Retinal pigment epithelial cell (primary cell): Measurements from ENCODE around the gene C2CD2L.

Experiments
- DNase-seq: peaks from one replicate; pipeline ENCODE4 v3.0.0-alpha.2; 2010; ENCODE audit warnings: low read depth
- H3K4me3 ChIP-seq: 2 replicates; pipeline ENCODE4 v1.5.1; 2011; ENCODE audit warnings: mild to moderate bottlenecking, low read length, control low read depth, moderate library complexity
- TF ChIP-seq, protein P1 (sequence below): conservative IDR thresholded peaks from 2 replicates; pipeline ENCODE4 v1.5.1; 2011; ENCODE audit warnings: low read depth, low read length, control low read depth, inconsistent platforms

The C2CD2L gene

DNA sequence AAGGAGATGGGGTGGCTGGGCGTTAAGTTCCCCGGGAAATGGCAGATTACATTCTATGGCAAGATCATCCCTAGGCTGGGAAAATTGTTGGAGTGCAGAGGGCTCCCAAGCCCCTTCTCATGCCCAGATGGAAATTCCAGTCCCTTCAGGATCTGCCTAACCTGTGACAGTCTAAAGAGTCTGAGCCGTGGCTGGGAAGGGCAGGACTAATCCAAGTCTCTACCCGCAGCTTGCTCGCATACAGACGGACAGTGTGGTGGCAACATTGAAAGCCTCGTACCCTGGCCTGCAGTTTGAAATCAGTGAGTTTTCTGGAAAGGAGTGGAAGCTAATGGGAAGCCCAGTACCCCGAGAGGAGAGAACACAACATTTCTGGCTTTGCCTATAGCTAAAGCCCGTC lies 18.7 kb upstream of the C2CD2L start:
- DNase-seq = no peak
- H3K4me3 ChIP-seq = no peak overlapping the region
- TF ChIP-seq, protein P1, sequence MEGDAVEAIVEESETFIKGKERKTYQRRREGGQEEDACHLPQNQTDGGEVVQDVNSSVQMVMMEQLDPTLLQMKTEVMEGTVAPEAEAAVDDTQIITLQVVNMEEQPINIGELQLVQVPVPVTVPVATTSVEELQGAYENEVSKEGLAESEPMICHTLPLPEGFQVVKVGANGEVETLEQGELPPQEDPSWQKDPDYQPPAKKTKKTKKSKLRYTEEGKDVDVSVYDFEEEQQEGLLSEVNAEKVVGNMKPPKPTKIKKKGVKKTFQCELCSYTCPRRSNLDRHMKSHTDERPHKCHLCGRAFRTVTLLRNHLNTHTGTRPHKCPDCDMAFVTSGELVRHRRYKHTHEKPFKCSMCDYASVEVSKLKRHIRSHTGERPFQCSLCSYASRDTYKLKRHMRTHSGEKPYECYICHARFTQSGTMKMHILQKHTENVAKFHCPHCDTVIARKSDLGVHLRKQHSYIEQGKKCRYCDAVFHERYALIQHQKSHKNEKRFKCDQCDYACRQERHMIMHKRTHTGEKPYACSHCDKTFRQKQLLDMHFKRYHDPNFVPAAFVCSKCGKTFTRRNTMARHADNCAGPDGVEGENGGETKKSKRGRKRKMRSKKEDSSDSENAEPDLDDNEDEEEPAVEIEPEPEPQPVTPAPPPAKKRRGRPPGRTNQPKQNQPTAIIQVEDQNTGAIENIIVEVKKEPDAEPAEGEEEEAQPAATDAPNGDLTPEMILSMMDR = no peak

DNA sequence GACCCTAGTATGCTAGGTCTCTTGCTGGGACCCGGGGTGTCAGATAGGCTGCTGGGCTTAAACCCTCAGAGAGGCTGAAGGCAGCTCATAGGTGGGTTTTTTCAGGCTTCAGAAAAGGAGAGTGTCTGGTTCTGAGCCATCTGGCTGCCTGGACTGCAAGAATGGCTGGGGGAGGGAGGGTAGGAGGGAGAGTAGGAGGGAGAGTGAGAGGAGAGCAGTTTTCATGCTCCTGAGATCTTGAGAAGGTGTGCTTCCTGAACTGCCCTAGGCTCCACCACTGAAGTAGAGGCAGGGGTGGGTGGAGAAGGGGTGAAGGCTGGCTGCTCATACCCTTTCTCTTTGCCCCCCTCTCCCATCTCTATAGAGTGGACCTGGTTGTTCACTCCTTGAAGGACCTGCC lies 17.8 kb upstream of the C2CD2L start:
- H3K4me3 ChIP-seq = no peak overlapping the region
- TF ChIP-seq, protein P1 = no peak
- no peak for DNase-seq

DNA sequence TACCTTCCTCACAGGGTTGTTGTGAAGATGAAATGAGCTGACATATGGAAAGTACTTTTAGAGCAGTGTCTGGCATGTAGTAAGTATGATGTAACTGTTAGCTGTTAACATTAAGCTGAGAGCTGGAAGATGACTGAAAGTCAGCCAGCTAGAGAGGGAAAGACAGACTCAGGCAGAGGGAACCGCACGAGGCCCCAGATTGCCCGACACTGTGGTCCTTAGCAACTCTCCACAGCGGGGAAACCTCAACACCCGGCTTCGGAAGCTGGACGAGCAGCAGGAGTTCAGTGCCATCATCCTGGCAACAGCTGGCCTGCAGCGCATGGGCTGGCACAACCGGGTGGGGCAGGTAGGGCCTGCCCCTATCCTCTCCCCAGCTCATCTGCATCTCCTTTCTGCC lies 16.0 kb upstream of the C2CD2L start:
- H3K4me3 ChIP-seq = no peak overlapping the region
- TF ChIP-seq, protein P1 = no peak
- DNase-seq = no peak

DNA sequence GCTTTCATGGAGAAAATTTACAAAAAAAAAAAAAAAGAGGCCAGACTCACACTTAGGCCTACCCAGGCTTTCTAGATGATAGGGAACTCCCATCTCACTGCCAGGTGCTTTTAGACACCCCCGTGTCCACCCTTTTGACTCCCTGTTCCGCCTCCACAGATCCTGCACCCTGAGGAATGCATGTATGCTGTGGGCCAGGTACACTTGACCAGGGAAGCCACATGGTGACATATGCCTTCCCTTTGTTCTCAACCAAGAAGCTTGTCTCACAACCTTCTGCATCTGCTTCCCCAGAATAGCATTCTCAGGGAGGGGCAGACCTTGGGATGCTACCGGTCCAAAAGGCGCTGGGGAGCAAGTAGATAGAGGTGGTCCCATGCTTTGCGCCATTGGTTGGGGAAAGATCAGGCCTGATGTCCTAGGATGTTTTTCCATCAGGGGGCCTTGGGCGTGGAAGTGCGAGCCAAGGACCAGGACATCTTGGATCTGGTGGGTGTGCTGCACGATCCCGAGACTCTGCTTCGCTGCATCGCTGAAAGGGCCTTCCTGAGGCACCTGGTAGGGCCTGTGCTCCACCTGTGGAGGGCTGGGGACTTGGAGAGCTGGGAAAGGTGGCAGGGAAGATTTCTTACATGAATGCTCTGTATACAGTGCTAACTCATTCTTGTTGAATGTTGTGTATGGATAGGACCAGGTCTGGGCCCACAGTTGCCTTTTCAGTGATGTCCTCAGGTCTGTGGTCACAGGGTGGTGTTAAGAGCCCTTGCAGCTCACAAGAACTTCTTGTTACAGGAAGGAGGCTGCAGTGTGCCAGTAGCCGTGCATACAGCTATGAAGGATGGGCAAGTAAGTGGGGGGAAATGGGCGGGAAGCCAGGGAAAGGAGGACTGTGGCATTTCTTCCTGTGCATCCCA lies 14.9 kb upstream of the C2CD2L start:
- TF ChIP-seq, protein P1 = no peak
- H3K4me3 ChIP-seq = peak overlapping the region; percentile 82
- DNase-seq = no peak

DNA sequence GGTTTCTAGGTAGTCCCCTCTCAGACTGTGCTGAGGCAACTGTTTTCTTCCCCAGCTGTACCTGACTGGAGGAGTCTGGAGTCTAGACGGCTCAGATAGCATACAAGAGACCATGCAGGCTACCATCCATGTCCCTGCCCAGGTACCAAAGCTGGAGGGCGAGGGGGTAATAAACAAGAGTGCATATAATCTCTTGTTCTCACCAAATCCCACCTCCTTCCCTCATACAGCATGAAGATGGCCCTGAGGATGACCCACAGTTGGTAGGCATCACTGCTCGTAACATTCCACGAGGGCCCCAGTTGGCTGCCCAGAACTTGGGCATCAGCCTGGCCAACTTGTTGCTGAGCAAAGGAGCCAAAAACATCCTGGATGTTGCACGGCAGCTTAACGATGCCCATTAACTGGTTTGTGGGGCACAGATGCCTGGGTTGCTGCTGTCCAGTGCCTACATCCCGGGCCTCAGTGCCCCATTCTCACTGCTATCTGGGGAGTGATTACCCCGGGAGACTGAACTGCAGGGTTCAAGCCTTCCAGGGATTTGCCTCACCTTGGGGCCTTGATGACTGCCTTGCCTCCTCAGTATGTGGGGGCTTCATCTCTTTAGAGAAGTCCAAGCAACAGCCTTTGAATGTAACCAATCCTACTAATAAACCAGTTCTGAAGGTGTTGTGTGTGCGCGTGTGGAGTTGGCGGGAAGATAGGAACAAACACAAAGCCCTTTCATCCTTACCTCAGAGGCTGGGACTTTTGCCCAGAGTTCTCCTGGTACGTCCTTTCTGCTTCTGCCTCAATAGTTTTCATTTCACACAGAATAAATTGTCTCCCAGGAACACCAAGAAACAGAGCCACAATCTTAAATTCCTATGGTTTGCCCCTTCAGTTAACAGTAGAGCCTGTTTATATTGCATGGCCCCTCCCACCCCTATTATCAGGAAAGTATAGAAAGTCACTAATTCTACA lies 14.0 kb upstream of the C2CD2L start:
- H3K4me3 ChIP-seq = peak overlapping the region; percentile 82
- TF ChIP-seq, protein P1 = no peak
- DNase-seq = no peak

DNA sequence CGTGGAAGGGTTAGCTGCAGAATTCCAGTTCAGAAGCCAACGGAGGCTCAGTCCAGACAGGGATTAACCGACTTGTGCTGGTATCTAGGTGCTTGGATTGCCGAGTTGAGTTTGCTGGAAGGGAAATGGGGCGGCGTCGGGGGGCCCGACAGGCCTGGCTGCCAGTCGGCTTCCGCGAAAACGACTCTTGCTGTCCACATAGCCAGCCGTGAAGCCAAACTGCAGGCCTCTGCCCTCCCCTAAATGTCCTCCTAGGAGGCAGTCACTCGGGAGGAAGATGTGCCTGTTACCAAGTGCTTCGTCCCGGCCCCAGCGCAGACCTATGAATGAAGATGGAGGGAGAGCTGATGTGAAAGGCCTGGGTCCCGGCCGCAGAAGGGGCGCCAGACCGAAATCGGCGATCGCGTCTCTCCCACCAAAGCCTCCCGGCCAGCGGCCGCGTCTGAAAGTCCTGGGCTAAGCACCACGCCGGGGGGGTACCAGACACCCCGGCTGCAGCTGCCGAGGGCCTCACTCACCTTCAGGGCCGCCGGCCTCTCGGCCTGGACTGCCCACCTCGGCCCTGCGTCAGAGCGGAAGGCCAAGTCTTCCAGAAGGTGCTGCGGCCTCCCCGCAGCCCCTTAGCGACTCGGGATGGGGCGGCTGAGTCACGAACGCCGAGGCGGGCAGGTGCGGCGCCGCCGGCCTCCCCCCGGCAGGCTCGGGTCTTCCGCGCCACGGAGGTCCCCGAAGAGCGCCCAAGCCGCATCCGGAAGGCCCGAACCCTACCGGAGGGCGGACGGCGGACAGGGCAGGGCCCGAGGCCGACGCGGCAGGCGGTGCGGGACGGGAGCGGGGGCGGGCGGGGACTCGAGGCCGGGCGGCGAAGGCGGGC lies 13.0 kb upstream of the C2CD2L start:
- DNase-seq = no peak
- TF ChIP-seq, protein P1 = no peak
- peak overlapping the region; percentile 82 for H3K4me3 ChIP-seq
